ENCODE results near the gene DTWD2. TPM values are rescaled to one million over a fixed set of nuclear protein-coding genes. Genes with fewer than 3 reads are reported as not detected.
A peak's percentile ranks its signal among the peaks of the same experiment; 100 is the strongest.

DTWD2 gene
- total and polyA plus RNA-seq, 2 of the 4 experiments (the other 2 are of a cell fraction): 1.2 to 1.8 TPM

DNA sequence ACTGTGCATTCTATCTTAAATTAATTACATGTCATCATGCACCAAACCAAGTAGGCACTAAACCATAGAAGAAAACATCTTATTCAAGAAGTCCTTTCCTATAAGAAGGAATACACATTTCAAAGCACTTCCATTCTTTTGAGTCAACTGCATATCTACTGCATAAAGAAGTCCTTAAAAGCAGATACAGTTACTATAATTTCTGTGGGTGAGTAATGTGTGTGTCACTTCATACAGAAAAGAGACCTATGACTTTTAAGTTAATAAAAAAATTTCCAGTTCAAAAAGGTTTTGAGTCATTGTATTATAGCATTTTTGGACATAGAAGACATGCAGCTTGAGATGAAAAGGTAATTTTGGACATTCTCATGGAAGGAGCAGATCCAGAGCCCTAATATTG lies 125.0 kb downstream of the DTWD2 start:
- no peak overlapping the region for H2BK20ac ChIP-seq (ENCODE audit: low read depth, low read length)
- H3K9ac ChIP-seq (ENCODE audit: low read depth, low read length): no peak overlapping the region
- no peaks in the 10 kb centered on the region for H4K20me1 ChIP-seq (ENCODE audit: insufficient read depth, low read length)
- H4K91ac ChIP-seq (ENCODE audit: insufficient read depth, low read depth, low read length): no peak overlapping the region
- intact Hi-C loops (cut with micrococcal nuclease): no loop called here
- DNase-seq (peak; percentile 61), ATAC-seq (ENCODE audit: low read depth) (peak; percentile 62)
- H3K9me3 ChIP-seq (ENCODE audit: control insufficient read depth, insufficient read depth, low read length): no peaks in the 10 kb centered on the region
- no peak overlapping the region for H3K18ac ChIP-seq (ENCODE audit: low read depth, low read length)
- dilution Hi-C loops (cut with HindIII; ENCODE audit: low sequenced_read_pairs, unreplicated experiment): no loop called here
- no peak overlapping the region for H2BK5ac ChIP-seq (ENCODE audit: low read depth, low read length, poor library complexity, severe bottlenecking)
- H3K4me2 ChIP-seq (ENCODE audit: low read depth, low read length): no peak overlapping the region
- no peak overlapping the region for H4K5ac ChIP-seq (ENCODE audit: low read depth, low read length)
- no peaks in the 10 kb centered on the region for H3K36me3 ChIP-seq (ENCODE audit: control insufficient read depth, insufficient read depth, low read length)
- no peak overlapping the region for H3K4ac ChIP-seq (ENCODE audit: low read depth, low read length)
- H3K9me1 ChIP-seq (ENCODE audit: insufficient read depth, low read length): no peaks in the 10 kb centered on the region
- no peak overlapping the region for H2BK15ac ChIP-seq (ENCODE audit: low read depth, low read length)
- H2AK5ac ChIP-seq (ENCODE audit: low read depth, low read length): no peak overlapping the region
- in situ Hi-C loops (cut with MboI; ENCODE audit: low sequenced_read_pairs): no loop called here
- no peaks in the 10 kb centered on the region for H3K27me3 ChIP-seq (ENCODE audit: control insufficient read depth, insufficient read depth, low read length)
- H3K23ac ChIP-seq (ENCODE audit: low read depth, low read length): no peak overlapping the region
- H2BK120ac ChIP-seq (ENCODE audit: low read depth, low read length): no peak overlapping the region
- no peak overlapping the region for H3K56ac ChIP-seq (ENCODE audit: extremely low read depth, insufficient read depth, low read length)
- no peak for TF ChIP-seq MAZ (IDR thresholded peaks at IDR 0.05; ENCODE audit: borderline replicate concordance, low read depth, low read length)
- no peaks in the 10 kb centered on the region for H3K4me1 ChIP-seq (ENCODE audit: control insufficient read depth, insufficient read depth, low read length)
- ChIA-PET CTCF (no interaction called here), POLR2A (ENCODE audit: unreplicated experiment) (no interaction called here)
- no peak overlapping the region for H3K27ac ChIP-seq (ENCODE audit: insufficient read depth, low read length)
- H2AFZ ChIP-seq (replicated peaks; ENCODE audit: low read length, poor library complexity): no peak overlapping the region
- BruUV-seq (replicated peaks): no TSS peak
- H4K8ac ChIP-seq (ENCODE audit: low read depth in 2 of 2, low read length in 2 of 2): no peak overlapping the region
- no peak overlapping the region for H3K14ac ChIP-seq (replicated peaks; ENCODE audit: low read depth, low read length)
- H2AK9ac ChIP-seq (replicated peaks; ENCODE audit: low read depth, low read length, poor library complexity): no peak overlapping the region
- H3K4me3 ChIP-seq (ENCODE audit: insufficient read depth, low read depth, low read length): no peak overlapping the region
- H3K79me1 ChIP-seq (ENCODE audit: low read depth in 1 of 2, low read length in 2 of 2): no peaks in the 10 kb centered on the region
